ENCODE data around the gene ARHGAP15.
A peak's percentile ranks its signal among the peaks of the same experiment; 100 is the strongest.

Gene ARHGAP15

DNA sequence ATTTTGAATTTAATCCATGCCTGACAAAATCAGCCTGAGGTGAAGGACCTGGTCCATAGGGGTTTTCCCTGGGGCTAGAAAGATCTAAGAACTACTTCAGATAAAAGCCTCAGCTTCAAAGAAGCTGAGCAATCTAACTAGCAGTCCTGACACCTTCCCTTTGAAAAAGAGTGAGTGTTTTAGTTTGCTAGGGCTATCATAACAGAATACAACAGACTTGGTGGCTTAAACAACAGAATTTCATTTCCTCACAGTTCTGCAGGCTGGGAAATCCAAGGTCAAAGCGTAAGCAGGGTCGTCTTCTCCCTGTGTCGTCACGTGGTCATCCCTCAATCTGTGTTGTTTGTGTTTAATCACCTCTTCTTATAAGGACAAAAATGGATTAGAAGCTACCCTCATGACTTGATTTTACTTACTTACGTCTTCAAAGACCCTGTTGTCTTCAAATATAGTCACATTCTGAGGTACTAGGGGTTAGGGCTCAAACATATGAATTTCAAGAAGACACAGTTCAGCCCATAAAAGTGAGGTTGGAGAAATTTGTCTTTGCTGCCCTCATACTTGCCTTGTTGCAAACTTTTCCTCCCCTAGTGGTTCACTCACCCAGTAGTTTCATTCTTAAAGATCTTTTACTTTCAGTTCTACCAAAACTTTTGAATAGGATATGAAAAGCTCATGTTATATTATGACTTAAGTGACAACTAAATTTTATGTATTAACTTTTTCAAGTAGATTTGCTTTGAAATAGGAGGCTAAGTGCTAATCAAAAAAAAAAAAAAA lies 673.8 kb downstream of the ARHGAP15 start:
- Histone ChIP-seq H3K27me3 (ENCODE audit: insufficient read depth, low read length) (no peaks in the 10 kb centered on the region), H3K4me3 (ENCODE audit: low read depth, low read length, poor library complexity, severe bottlenecking) (no peak overlapping the region), H2AFZ (ENCODE audit: low read length) (peak overlapping the region; percentile 99), H3K36me3 (ENCODE audit: insufficient read depth, low read length) (no peaks in the 10 kb centered on the region), H3K79me2 (ENCODE audit: insufficient read depth, low read length) (no peaks in the 10 kb centered on the region), H3K9me3 (ENCODE audit: low read length) (no peaks in the 10 kb centered on the region), H3F3A (ENCODE audit: insufficient read depth, low read length) (no peaks in the 10 kb centered on the region), H3K27ac (ENCODE audit: low read depth, low read length, poor library complexity, severe bottlenecking) (no peak overlapping the region), H3K9me2 (ENCODE audit: low read depth, low read length) (no peaks in the 10 kb centered on the region), H3K4me1 (ENCODE audit: insufficient read depth, low read length, severe bottlenecking) (peaks cover 11% of the 10 kb centered on the region), H4K20me1 (ENCODE audit: insufficient read depth, low read length) (no peaks in the 10 kb centered on the region), H3K4me2 (ENCODE audit: low read length) (peak overlapping the region; percentile 31), H3K9ac (ENCODE audit: low read length) (no peak overlapping the region)
- TF ChIP-seq CTCF (IDR thresholded peaks at IDR 0.05; ENCODE audit: low read length) (no peak), EZH2 (IDR thresholded peaks at IDR 0.05; ENCODE audit: borderline replicate concordance, low read length) (no peak)

DNA sequence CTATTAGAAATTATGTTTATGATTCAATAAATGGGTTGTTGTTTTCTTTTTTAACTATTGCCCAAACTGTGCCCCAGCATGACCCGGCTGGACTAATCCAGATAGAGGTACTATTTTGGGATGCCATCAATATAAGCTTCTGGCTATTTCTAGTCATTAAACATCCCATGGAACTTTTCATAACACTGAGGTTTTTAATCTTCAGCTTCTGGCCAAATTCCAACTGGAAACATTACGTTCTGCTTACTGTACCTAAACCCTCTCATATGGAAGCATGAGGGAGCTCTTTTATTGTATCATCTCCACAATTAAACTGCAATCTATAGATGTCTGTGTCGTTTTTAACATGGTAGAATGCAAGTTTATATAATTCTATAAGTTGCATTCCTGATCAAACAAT lies 674.7 kb downstream of the ARHGAP15 start:
- Histone ChIP-seq H2AFZ (ENCODE audit: low read length) (no peak overlapping the region), H3K79me2 (ENCODE audit: insufficient read depth, low read length) (no peaks in the 10 kb centered on the region), H3K9me2 (ENCODE audit: low read depth, low read length) (no peaks in the 10 kb centered on the region), H3K4me2 (ENCODE audit: low read length) (no peak overlapping the region), H3K9me3 (ENCODE audit: low read length) (no peaks in the 10 kb centered on the region), H3K4me3 (ENCODE audit: low read depth, low read length, poor library complexity, severe bottlenecking) (no peak overlapping the region), H4K20me1 (ENCODE audit: insufficient read depth, low read length) (no peaks in the 10 kb centered on the region), H3K9ac (ENCODE audit: low read length) (no peak overlapping the region), H3K27me3 (ENCODE audit: insufficient read depth, low read length) (no peaks in the 10 kb centered on the region), H3F3A (ENCODE audit: insufficient read depth, low read length) (no peaks in the 10 kb centered on the region), H3K27ac (ENCODE audit: low read depth, low read length, poor library complexity, severe bottlenecking) (no peak overlapping the region), H3K36me3 (ENCODE audit: insufficient read depth, low read length) (no peaks in the 10 kb centered on the region), H3K4me1 (ENCODE audit: insufficient read depth, low read length, severe bottlenecking) (peaks cover 11% of the 10 kb centered on the region)
- TF ChIP-seq CTCF (IDR thresholded peaks at IDR 0.05; ENCODE audit: low read length) (no peak), EZH2 (IDR thresholded peaks at IDR 0.05; ENCODE audit: borderline replicate concordance, low read length) (no peak)

GRCh38 chr2:143805666-143806065 lies 676.4 kb downstream of the ARHGAP15 start:
- no peaks in the 10 kb centered on the region for H3K9me2 ChIP-seq (ENCODE audit: low read depth, low read length)
- no peak for TF ChIP-seq EZH2 (IDR thresholded peaks at IDR 0.05; ENCODE audit: borderline replicate concordance, low read length)
- TF ChIP-seq CTCF (IDR thresholded peaks at IDR 0.05; ENCODE audit: low read length), result no peak
- H3K9me3 ChIP-seq (ENCODE audit: low read length), result no peaks in the 10 kb centered on the region
- H3F3A ChIP-seq (ENCODE audit: insufficient read depth, low read length), result no peaks in the 10 kb centered on the region
- no peak overlapping the region for H3K27ac ChIP-seq (ENCODE audit: low read depth, low read length, poor library complexity, severe bottlenecking)
- no peak overlapping the region for H3K9ac ChIP-seq (ENCODE audit: low read length)
- no peak overlapping the region for H3K4me2 ChIP-seq (ENCODE audit: low read length)
- peaks cover 11% of the 10 kb centered on the region for H3K4me1 ChIP-seq (ENCODE audit: insufficient read depth, low read length, severe bottlenecking)
- no peaks in the 10 kb centered on the region for H3K79me2 ChIP-seq (ENCODE audit: insufficient read depth, low read length)
- no peaks in the 10 kb centered on the region for H3K36me3 ChIP-seq (ENCODE audit: insufficient read depth, low read length)
- no peak overlapping the region for H2AFZ ChIP-seq (ENCODE audit: low read length)
- H4K20me1 ChIP-seq (ENCODE audit: insufficient read depth, low read length), result no peaks in the 10 kb centered on the region
- H3K27me3 ChIP-seq (ENCODE audit: insufficient read depth, low read length), result no peaks in the 10 kb centered on the region
- no peak overlapping the region for H3K4me3 ChIP-seq (ENCODE audit: low read depth, low read length, poor library complexity, severe bottlenecking)
